H9 (cell line): Measurements from ENCODE around the gene ZFAND3. TPM values are rescaled to one million over a fixed set of nuclear protein-coding genes. Genes with fewer than 3 reads are reported as not detected.

Experiments
- DNase-seq: peaks from one replicate; pipeline ENCODE4 v3.0.0-alpha.2; 2017
- H2AFZ ChIP-seq: one replicate; pipeline ENCODE4 v1.6.1; 2013; ENCODE audit warnings: mild to moderate bottlenecking, low read length, control low read depth, moderate library complexity
- H2AK5ac ChIP-seq: 2 replicates; pipeline ENCODE4 v1.6.1; 2013; ENCODE audit warnings: low read length, control low read depth, mixed read lengths; ENCODE audit not compliant: insufficient read length
- H2BK120ac ChIP-seq: one replicate; pipeline ENCODE4 v1.6.1; 2013; ENCODE audit warnings: low read depth, mild to moderate bottlenecking, low read length, control low read depth, inconsistent platforms; ENCODE audit not compliant: poor library complexity, severe bottlenecking
- H2BK12ac ChIP-seq: 2 replicates; pipeline ENCODE4 v1.6.1; 2013; ENCODE audit warnings: low read length, control low read depth, mixed read lengths, low read depth; ENCODE audit not compliant: insufficient read length
- H2BK15ac ChIP-seq: 2 replicates; pipeline ENCODE4 v1.6.1; 2013; ENCODE audit warnings: low read depth, low read length, control low read depth
- H2BK20ac ChIP-seq: one replicate; pipeline ENCODE4 v1.6.1; 2013; ENCODE audit warnings: low read depth, mild to moderate bottlenecking, low read length, control low read depth, inconsistent platforms; ENCODE audit not compliant: poor library complexity, severe bottlenecking
- H2BK5ac ChIP-seq: 2 replicates; pipeline ENCODE4 v1.6.1; 2013; ENCODE audit warnings: low read length, control low read depth, mixed read lengths; ENCODE audit not compliant: insufficient read length
- H3K14ac ChIP-seq: 2 replicates; pipeline ENCODE4 v1.6.1; 2013; ENCODE audit warnings: low read length, control low read depth; ENCODE audit not compliant: insufficient read depth
- H3K18ac ChIP-seq: 2 replicates; pipeline ENCODE4 v1.6.1; 2013; ENCODE audit warnings: low read depth, mild to moderate bottlenecking, mixed read lengths, low read length, control low read depth; ENCODE audit not compliant: insufficient read length
- H3K23ac ChIP-seq: 2 replicates; pipeline ENCODE4 v1.6.1; 2013; ENCODE audit warnings: low read length, control low read depth, mixed read lengths, low read depth; ENCODE audit not compliant: insufficient read length
- H3K23me2 ChIP-seq: 2 replicates; pipeline ENCODE4 v1.6.1; 2013; ENCODE audit warnings: low read depth, mild to moderate bottlenecking, mixed read lengths, low read length, control low read depth; ENCODE audit not compliant: insufficient read length, poor library complexity, severe bottlenecking
- H3K27ac ChIP-seq: 2 replicates; pipeline ENCODE4 v1.5.1; 2013; ENCODE audit warnings: low read length, control low read depth, mixed read lengths, low read depth; ENCODE audit not compliant: insufficient read length
- H3K27me3 ChIP-seq: 2 replicates; pipeline ENCODE4 v1.6.1; 2013; ENCODE audit warnings: low read length, control low read depth, inconsistent platforms; ENCODE audit not compliant: insufficient read depth
- H3K4ac ChIP-seq: 2 replicates; pipeline ENCODE4 v1.6.1; 2013; ENCODE audit warnings: low read depth, mild to moderate bottlenecking, control low read depth, inconsistent platforms, low read length, moderate library complexity
- H3K4me1 ChIP-seq: 2 replicates; pipeline ENCODE4 v1.6.1; 2013; ENCODE audit warnings: low read length, control low read depth, inconsistent platforms; ENCODE audit not compliant: insufficient read depth
- H3K4me2 ChIP-seq: 2 replicates; pipeline ENCODE4 v1.6.1; 2013; ENCODE audit warnings: low read length, control low read depth, mixed read lengths; ENCODE audit not compliant: insufficient read length, insufficient read depth
- H3K56ac ChIP-seq: 2 replicates; pipeline ENCODE4 v1.6.1; 2013; ENCODE audit warnings: low read depth, mild to moderate bottlenecking, mixed read lengths, low read length, control low read depth; ENCODE audit not compliant: insufficient read length
- H3K79me1 ChIP-seq: 2 replicates; pipeline ENCODE4 v1.6.1; 2013; ENCODE audit warnings: low read depth, mild to moderate bottlenecking, moderate library complexity, low read length, control low read depth, inconsistent platforms; ENCODE audit not compliant: insufficient read depth, poor library complexity, severe bottlenecking
- H3K79me2 ChIP-seq: 2 replicates; pipeline ENCODE4 v1.6.1; 2013; ENCODE audit warnings: low read length, control low read depth, inconsistent platforms; ENCODE audit not compliant: insufficient read depth
- H3K9ac ChIP-seq: 2 replicates; pipeline ENCODE4 v1.6.1; 2013; ENCODE audit warnings: low read length, control low read depth, mixed read lengths; ENCODE audit not compliant: insufficient read length; ENCODE audit errors: extremely low read depth
- H3K9me3 ChIP-seq: one replicate; pipeline ENCODE4 v1.6.1; 2013; ENCODE audit warnings: low read depth, low read length, inconsistent platforms; ENCODE audit not compliant: control insufficient read depth
- H3T11ph ChIP-seq: one replicate; pipeline ENCODE4 v1.6.1; 2013; ENCODE audit warnings: mild to moderate bottlenecking, low read length, control low read depth, inconsistent platforms
- H4K20me1 ChIP-seq: one replicate; pipeline ENCODE4 v1.6.1; 2013; ENCODE audit not compliant: control insufficient read depth, insufficient read length, insufficient read depth
- H4K5ac ChIP-seq: 2 replicates; pipeline ENCODE4 v1.6.1; 2013; ENCODE audit warnings: low read depth, mild to moderate bottlenecking, mixed read lengths, low read length, control low read depth; ENCODE audit not compliant: insufficient read length
- H4K8ac ChIP-seq: replicated peaks from 2 replicates; pipeline ENCODE4 v1.6.1; 2013; ENCODE audit warnings: low read length, control low read depth, mixed read lengths, low read depth; ENCODE audit not compliant: insufficient read length
- H4K91ac ChIP-seq: 2 replicates; pipeline ENCODE4 v1.6.1; 2013; ENCODE audit warnings: low read depth, mild to moderate bottlenecking, moderate library complexity, mixed read lengths, low read length, control low read depth; ENCODE audit not compliant: insufficient read length
- H3K27ac Mint-ChIP-seq, 3 experiments: 2 replicates in 2 of 3; 3 replicates in 1 of 3; pipeline ENCODE4 v1.8.0; 2020 to 2021; ENCODE audit warnings: mixed read lengths in 3 of 3, mild to moderate bottlenecking in 1 of 3, moderate library complexity in 1 of 3
- H3K27me3 Mint-ChIP-seq: 2 replicates; pipeline ENCODE4 v1.8.0; 2021; ENCODE audit warnings: low read depth, mild to moderate bottlenecking, moderate library complexity, mixed read lengths
- H3K36me3 Mint-ChIP-seq, 3 experiments: 2 replicates in 2 of 3; 3 replicates in 1 of 3; pipeline ENCODE4 v1.8.0; 2020 to 2021; ENCODE audit warnings: low read depth in 3 of 3, mixed read lengths in 3 of 3; ENCODE audit not compliant: insufficient read depth in 1 of 3
- H3K4me1 Mint-ChIP-seq, 2 experiments: 2 replicates each; pipeline ENCODE4 v1.8.0; 2020; ENCODE audit warnings: mixed read lengths in 2 of 2
- H3K4me3 Mint-ChIP-seq, 2 experiments: 2 replicates in 1 of 2; 3 replicates in 1 of 2; pipeline ENCODE4 v1.8.0; 2020 to 2021; ENCODE audit warnings: mild to moderate bottlenecking in 2 of 2, mixed read lengths in 2 of 2, moderate library complexity in 1 of 2
- H3K9me3 Mint-ChIP-seq, 2 experiments: 2 replicates in 1 of 2; 3 replicates in 1 of 2; pipeline ENCODE4 v1.8.0; 2020; ENCODE audit warnings: mild to moderate bottlenecking in 2 of 2, mixed read lengths in 2 of 2, moderate library complexity in 1 of 2
- CTCF ChIP-seq: fragments of 200-600 bp; sonication (generic); conservative IDR thresholded peaks from 3 replicates; pipeline ENCODE4 v1.8.0; 2021; ENCODE audit warnings: antibody characterized with exemption, mild to moderate bottlenecking
- whole genome bisulfite sequencing: extraction: QIAGEN DNeasy Blood & Tissue Kit; methylation state at CpG from one replicate; pipeline ENCODE4 v1.1.7; 2013; ENCODE audit warnings: missing lambda C conversion rate, low lambda C conversion rate, mixed read lengths; ENCODE audit not compliant: insufficient read length; ENCODE audit errors: extremely low coverage; 5-methylcytosine and 5-hydroxymethylcytosine counted together
- total RNA-seq: library from RNA; stranded (reverse); gene quantifications from 2 replicates; pipeline ENCODE4 v1.2.1, GENCODE V29; 2021

The ZFAND3 gene
- total RNA-seq, 1 experiment from 2014 or later: 57.7 TPM

- Histone ChIP-seq H4K20me1 (no peaks in the 10 kb centered on the region), H3K9ac (no peak overlapping the region), H3K9me3 (no peaks in the 10 kb centered on the region), H3K14ac (no peak overlapping the region), H3K18ac (no peak overlapping the region), H4K5ac (no peak overlapping the region), H2BK5ac (no peak overlapping the region), H3K4me2 (no peak overlapping the region), H3K4ac (no peak overlapping the region), H3K23me2 (no peaks in the 10 kb centered on the region), H2BK20ac (no peak overlapping the region), H3K79me1 (no peaks in the 10 kb centered on the region), H3K79me2 (no peaks in the 10 kb centered on the region), H2AFZ (no peak overlapping the region), H3T11ph (no peak overlapping the region), H3K23ac (no peak overlapping the region), H2BK15ac (no peak overlapping the region), H2AK5ac (no peak overlapping the region), H4K91ac (no peak overlapping the region), H3K4me1 (peaks cover 6% of the 10 kb centered on the region; the same call in 1 of the 2 replicates), H3K56ac (no peak overlapping the region), H2BK12ac (no peak overlapping the region), H3K27me3 (no peaks in the 10 kb centered on the region), H3K27ac (no peak overlapping the region), H2BK120ac (no peak overlapping the region), H4K8ac (no peak overlapping the region)
- Mint-ChIP-seq H3K36me3 (peaks cover 0 to 3% (median 0%) of the 10 kb centered on the region in 3 experiments; a peak in 2 of 7 replicates), H3K9me3 (no peaks in the 10 kb centered on the region; a peak in 1 of 5 replicates), H3K27ac (no peak overlapping the region), H3K4me3 (no peak overlapping the region), H3K27me3 (no peaks in the 10 kb centered on the region), H3K4me1 (peaks cover 23 to 32% of the 10 kb centered on the region in 2 experiments)
- no CpG with 5 or more reads among the region's 1 CpG for WGBS
- no peak for TF ChIP-seq CTCF
- DNase-seq: no peak
Observed at GRCh38 chr6:38035478-38035877, 216.0 kb downstream of the ZFAND3 start.
